HT1080 (cell line): ENCODE results near the gene TEX2. TPM values are rescaled to one million over a fixed set of nuclear protein-coding genes. Genes with fewer than 3 reads are reported as not detected.
A peak's percentile ranks its signal among the peaks of the same experiment; 100 is the strongest.
"Not testable (repeated sequence)": the region's sequence is repeated elsewhere in the genome, so short reads cannot be mapped to it uniquely, and the experiment has no call there.

Experiments used
- DNase-seq: peaks from one replicate; pipeline ENCODE4 v3.0.0-alpha.2; 2015; ENCODE audit warnings: low read depth
- total RNA-seq: library from RNA; depleted of rRNA; stranded (reverse); fragments of >200 nt; shearing (Covaris generic); gene quantifications from 2 replicates; pipeline ENCODE4 v1.2.3, GENCODE V29; 2014

TEX2 gene
- total RNA-seq, 1 experiment from 2014 or later: 15.2 TPM

GRCh38 chr17:64214950-64215349 is 48.1 kb downstream of the TEX2 start:
- no peak for DNase-seq

- no peak for DNase-seq
These were observed 48.9 kb downstream of the TEX2 start for GRCh38 chr17:64213995-64214811.

- DNase-seq: no peak
These were observed 50.9 kb downstream of the TEX2 start for GRCh38 chr17:64212122-64212521.

- no peak for DNase-seq
These were observed 53.1 kb downstream of the TEX2 start for GRCh38 chr17:64209983-64210382.

GRCh38 chr17:64209356-64209941 is 53.6 kb downstream of the TEX2 start:
- no peak for DNase-seq

- DNase-seq: not testable (repeated sequence)
These were observed 54.4 kb downstream of the TEX2 start for GRCh38 chr17:64208656-64209055.

GRCh38 chr17:64205804-64206203 is 57.3 kb downstream of the TEX2 start:
- DNase-seq: no peak

- no peak for DNase-seq
These were observed 59.4 kb downstream of the TEX2 start for GRCh38 chr17:64203630-64204029.

- DNase-seq: peak; percentile 83
These were observed 60.2 kb downstream of the TEX2 start for GRCh38 chr17:64202683-64203344.

- DNase-seq: no peak
These were observed 62.7 kb downstream of the TEX2 start for GRCh38 chr17:64200080-64201032.

GRCh38 chr17:64198331-64199090 is 64.5 kb downstream of the TEX2 start:
- DNase-seq: no peak

GRCh38 chr17:64196601-64197000 is 66.5 kb downstream of the TEX2 start:
- peak; percentile 84 for DNase-seq

- DNase-seq: no peak
These were observed 69.5 kb downstream of the TEX2 start for GRCh38 chr17:64193561-64193960.

- DNase-seq: no peak
These were observed 70.5 kb downstream of the TEX2 start for GRCh38 chr17:64192589-64192988.

GRCh38 chr17:64190472-64190871 is 72.6 kb downstream of the TEX2 start:
- no peak for DNase-seq

- DNase-seq: no peak
These were observed 75.0 kb downstream of the TEX2 start for GRCh38 chr17:64188088-64188487.

- no peak for DNase-seq
These were observed 75.8 kb downstream of the TEX2 start for GRCh38 chr17:64187093-64187895.

- DNase-seq: no peak
These were observed 76.6 kb downstream of the TEX2 start for GRCh38 chr17:64186171-64187092.

GRCh38 chr17:64185557-64185956 is 77.5 kb downstream of the TEX2 start:
- not testable (repeated sequence) for DNase-seq
